KMS-11 (cell line): ENCODE data around the gene DSCAM.

ENCODE experiments used
- H2AFZ ChIP-seq: fragments of 200-600 bp; sonication (generic); 2 replicates; pipeline ENCODE4 v1.6.1; 2016; ENCODE audit warnings: antibody characterized with exemption, mixed run types, low read depth
- H3K27ac ChIP-seq: fragments of 200-600 bp; sonication (generic); 2 replicates; pipeline ENCODE4 v1.6.1; 2016; ENCODE audit warnings: mild to moderate bottlenecking, mixed run types
- H3K27me3 ChIP-seq: fragments of 200-600 bp; sonication (generic); 2 replicates; pipeline ENCODE4 v1.6.1; 2017; ENCODE audit warnings: mild to moderate bottlenecking, low read depth, mixed run types, moderate library complexity; ENCODE audit not compliant: insufficient read depth
- H3K36me3 ChIP-seq: fragments of 200-600 bp; sonication (generic); 2 replicates; pipeline ENCODE4 v1.6.1; 2017; ENCODE audit warnings: mild to moderate bottlenecking, mixed run types; ENCODE audit not compliant: insufficient read depth
- H3K4me1 ChIP-seq: fragments of 200-600 bp; sonication (generic); 2 replicates; pipeline ENCODE4 v1.6.1; 2016; ENCODE audit warnings: mild to moderate bottlenecking, low read depth, mixed run types; ENCODE audit not compliant: poor library complexity, severe bottlenecking
- H3K4me2 ChIP-seq: fragments of 200-600 bp; sonication (generic); 2 replicates; pipeline ENCODE4 v1.7.0; 2016; ENCODE audit warnings: mild to moderate bottlenecking, mixed run types
- H3K4me3 ChIP-seq: fragments of 200-600 bp; sonication (generic); IDR thresholded peaks from 2 replicates; pipeline ENCODE4 v1.6.1; 2017; ENCODE audit warnings: low read depth, low read length, mixed read lengths; ENCODE audit not compliant: insufficient read depth
- H3K79me2 ChIP-seq: fragments of 200-600 bp; sonication (generic); 2 replicates; pipeline ENCODE4 v1.6.1; 2016; ENCODE audit warnings: low read depth, mixed run types; ENCODE audit not compliant: insufficient read depth
- H3K9ac ChIP-seq: fragments of 200-600 bp; sonication (generic); 2 replicates; pipeline ENCODE4 v1.6.1; 2016; ENCODE audit warnings: mild to moderate bottlenecking, mixed run types
- H4K20me1 ChIP-seq: fragments of 200-600 bp; sonication (generic); 2 replicates; pipeline ENCODE4 v1.6.1; 2016; ENCODE audit warnings: mild to moderate bottlenecking, mixed run types; ENCODE audit not compliant: insufficient read depth
- CTCF ChIP-seq: fragments of 200-600 bp; sonication (generic); conservative IDR thresholded peaks from 2 replicates; pipeline ENCODE4 v1.6.1; 2017; ENCODE audit warnings: low read depth, mild to moderate bottlenecking, antibody characterized with exemption, low read length, moderate library complexity, mixed read lengths

Gene DSCAM

DNA sequence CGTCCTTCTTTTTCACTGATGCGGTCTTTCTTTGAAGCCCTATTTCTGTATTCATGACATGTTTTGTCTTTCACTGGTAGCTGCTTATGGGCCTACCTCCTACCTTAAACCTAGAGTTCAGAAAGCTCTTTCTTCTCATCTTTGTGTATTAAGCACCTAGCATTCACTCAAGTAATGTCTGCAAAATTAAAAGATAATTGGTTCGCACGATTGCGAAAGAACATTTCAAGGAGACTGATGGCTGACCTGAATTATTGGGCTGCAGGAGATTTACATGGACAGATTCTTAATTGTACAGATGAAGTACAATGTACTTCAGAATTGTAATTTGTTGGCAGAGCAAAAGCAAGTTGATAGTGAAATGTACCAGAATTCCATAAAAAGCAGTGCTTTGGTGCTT, 773.3 kb downstream of the DSCAM start:
- Histone ChIP-seq H2AFZ (no peak overlapping the region), H3K9ac (no peak overlapping the region), H3K4me3 (no peak overlapping the region), H3K27me3 (no peaks in the 10 kb centered on the region), H3K4me2 (no peak overlapping the region), H3K4me1 (no peaks in the 10 kb centered on the region), H3K36me3 (no peaks in the 10 kb centered on the region), H4K20me1 (no peaks in the 10 kb centered on the region), H3K79me2 (no peaks in the 10 kb centered on the region), H3K27ac (no peak overlapping the region)
- TF ChIP-seq CTCF: no peak

- Histone ChIP-seq H3K4me1 (no peaks in the 10 kb centered on the region), H3K27me3 (no peaks in the 10 kb centered on the region), H3K4me2 (no peak overlapping the region), H2AFZ (no peak overlapping the region), H3K36me3 (no peaks in the 10 kb centered on the region), H3K79me2 (no peaks in the 10 kb centered on the region), H3K9ac (no peak overlapping the region), H4K20me1 (no peaks in the 10 kb centered on the region), H3K27ac (no peak overlapping the region), H3K4me3 (no peak overlapping the region)
- no peak for TF ChIP-seq CTCF
Observed at GRCh38 chr21:40070871-40071270, 776.1 kb downstream of the DSCAM start.

DNA sequence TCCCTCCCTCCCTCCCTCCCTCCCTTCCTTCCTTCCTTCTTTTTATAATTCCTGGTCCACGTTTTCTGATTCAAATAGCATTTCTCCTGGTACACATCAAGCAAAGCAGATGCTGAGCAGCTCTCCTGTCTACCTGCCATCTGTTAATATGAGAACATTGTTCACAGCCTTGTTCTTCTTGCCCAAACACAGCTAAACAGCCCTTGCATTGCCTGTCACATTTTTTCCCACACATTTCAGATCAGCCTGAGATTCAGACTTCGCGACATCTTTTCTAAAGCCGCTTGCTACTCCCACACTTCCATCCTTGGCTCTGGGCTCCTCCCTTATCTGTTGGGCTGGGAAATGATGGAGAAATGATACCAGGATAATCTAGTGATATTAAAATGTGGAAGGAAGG, 779.2 kb downstream of the DSCAM start:
- H3K79me2 ChIP-seq: no peaks in the 10 kb centered on the region
- no peak overlapping the region for H3K27ac ChIP-seq
- no peak overlapping the region for H3K4me2 ChIP-seq

GRCh38 chr21:40066221-40066620, 780.7 kb downstream of the DSCAM start:
- Histone ChIP-seq H2AFZ (no peak overlapping the region), H3K79me2 (no peaks in the 10 kb centered on the region), H4K20me1 (no peaks in the 10 kb centered on the region), H3K27me3 (no peaks in the 10 kb centered on the region), H3K4me1 (no peaks in the 10 kb centered on the region), H3K9ac (no peak overlapping the region), H3K36me3 (no peaks in the 10 kb centered on the region), H3K27ac (no peak overlapping the region), H3K4me3 (no peak overlapping the region), H3K4me2 (no peak overlapping the region)
- no peak for TF ChIP-seq CTCF

More for the DNA sequence above, 779.2 kb downstream of the DSCAM start:
- H3K36me3 ChIP-seq: no peaks in the 10 kb centered on the region
- H3K27me3 ChIP-seq: no peaks in the 10 kb centered on the region
- no peak overlapping the region for H2AFZ ChIP-seq
- H3K9ac ChIP-seq: no peak overlapping the region
- H3K4me1 ChIP-seq: no peaks in the 10 kb centered on the region
- no peak for TF ChIP-seq CTCF
- no peak overlapping the region for H3K4me3 ChIP-seq
- no peaks in the 10 kb centered on the region for H4K20me1 ChIP-seq
